Subcutaneous preadipocyte (primary cell): ENCODE measurements around the gene SLC9C1. TPM values are rescaled to one million over a fixed set of nuclear protein-coding genes. Genes with fewer than 3 reads are reported as not detected.

Experiments used
- small RNA-seq: library from RNA; depleted of rRNA; stranded (forward); fragments of <200 nt; gene quantifications from one replicate; pipeline ENCODE3, GENCODE V24; 2012
- total RNA-seq: library from RNA; depleted of rRNA; stranded (reverse); fragments of >200 nt; gene quantifications from 2 replicates; pipeline ENCODE4 v1.2.3, GENCODE V29; 2012

The SLC9C1 gene
- under 0.01 TPM in 1 of 2 replicates, not detected in the other for total RNA-seq

GRCh38 chr3:112293368-112294321 lies at the start of gene SLC9C1:
Gene SLC9C1 (minus strand): TSS chr3:112294216. CDS start chr3:112286791, 7,425 bp downstream.

GRCh38 chr3:112333002-112333380 lies 39.0 kb upstream of the SLC9C1 start, which contains the start of gene CD200:
Gene CD200 (plus strand): TSS chr3:112333156. CDS start chr3:112333213, 57 bp downstream.

DNA sequence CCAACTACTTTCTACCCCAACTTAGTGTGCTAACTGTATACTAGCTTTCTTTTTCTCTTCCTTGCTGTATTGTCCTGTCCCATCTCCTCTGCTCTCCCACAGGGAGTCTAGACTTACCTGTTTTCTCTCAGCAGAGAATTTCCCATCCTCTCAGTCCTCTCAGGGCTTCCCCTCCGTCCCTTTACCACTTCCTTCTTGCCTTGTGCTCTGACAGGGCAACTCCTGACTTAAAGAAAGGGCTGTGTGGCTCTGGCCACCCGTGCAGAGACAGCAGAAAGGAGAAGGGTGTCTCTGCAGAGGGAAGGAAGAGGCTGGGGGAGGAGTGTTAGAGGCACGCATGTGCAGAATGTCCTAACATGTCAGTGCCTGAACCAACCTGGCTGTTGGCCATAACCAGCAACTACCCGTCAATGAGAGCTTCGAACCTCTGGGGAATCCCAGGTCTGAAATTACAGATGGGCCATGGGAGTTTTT lies 161.0 kb downstream of the SLC9C1 start, which contains the start of gene GCSAM:
Gene GCSAM, minus strand, starts transcription at position 274 of the 474 bp plus-strand sequence. Its CDS starts 128 bp downstream, at position 146.

Small RNAs within 50 kb of the gene (small RNA-seq; reads per million reads assigned to genes)
- not detected for gene MIR567

Other genes with a start within 250 kb of the SLC9C1 start
- gene C3orf52, start 207.8 kb downstream of the SLC9C1 start, total RNA-seq, result 0.37 and 0.39 TPM in 2 replicates
- gene GCSAM, start 161.0 kb downstream of the SLC9C1 start, total RNA-seq, result not detected in 2 replicates
- not detected in 2 replicates for gene CD200, start 38.9 kb upstream of the SLC9C1 start, total RNA-seq
- not detected in 2 replicates for gene BTLA, start 205.3 kb upstream of the SLC9C1 start, total RNA-seq